NCI-H526 (cell line): ENCODE data around the gene KRT85.

Experiments used
- DNase-seq, 2 experiments: peaks; one replicate each; lab custom pipeline; 2025; lab: John Stamatoyannopoulos, UW

KRT85 gene

GRCh38 chr12:52394836-52395405, 27.6 kb upstream of the KRT85 start:
- DNase-seq: no peak

GRCh38 chr12:52392465-52393007, 25.3 kb upstream of the KRT85 start:
- DNase-seq: no peak

GRCh38 chr12:52391618-52392002, 24.3 kb upstream of the KRT85 start:
- peak in 1 of 2 experiments; percentile 26 for DNase-seq

GRCh38 chr12:52390739-52391617, 23.7 kb upstream of the KRT85 start:
- peak in 1 of 2 experiments; percentile 34 for DNase-seq

GRCh38 chr12:52389313-52390207, 22.3 kb upstream of the KRT85 start:
- DNase-seq: peak in 1 of 2 experiments; percentile 19

- no peak for DNase-seq
Observed at GRCh38 chr12:52387859-52388258, 20.6 kb upstream of the KRT85 start.

GRCh38 chr12:52385226-52385702, 18.0 kb upstream of the KRT85 start, which contains the start of gene KRT84:
Gene KRT84, minus strand, starts transcription at chr12:52385652. Its CDS starts 67 bp downstream, at chr12:52385585.
- DNase-seq: no peak

- DNase-seq: no peak
Observed at GRCh38 chr12:52383331-52383730, 16.1 kb upstream of the KRT85 start.

- DNase-seq: no peak
Observed at GRCh38 chr12:52382854-52383253, 15.6 kb upstream of the KRT85 start.

- DNase-seq: no peak
Observed at GRCh38 chr12:52381206-52381605, 13.9 kb upstream of the KRT85 start.

- DNase-seq: peak in 1 of 2 experiments; percentile 43
Observed at GRCh38 chr12:52380271-52380694, 13.0 kb upstream of the KRT85 start.

GRCh38 chr12:52379536-52379935, 12.3 kb upstream of the KRT85 start:
- no peak for DNase-seq

- no peak for DNase-seq
Observed at GRCh38 chr12:52378091-52378490, 10.8 kb upstream of the KRT85 start.

GRCh38 chr12:52377266-52377665, 10.0 kb upstream of the KRT85 start:
- DNase-seq: no peak

- DNase-seq: peak; percentile 64 to 87
Observed at GRCh38 chr12:52372216-52373154, 5.2 kb upstream of the KRT85 start.

- DNase-seq: no peak
Observed at GRCh38 chr12:52371716-52372115, 4.4 kb upstream of the KRT85 start.

- DNase-seq: no peak
Observed at GRCh38 chr12:52370926-52371608, 3.8 kb upstream of the KRT85 start.

- DNase-seq: no peak
Observed at GRCh38 chr12:52369809-52370208, 2.5 kb upstream of the KRT85 start.

- no peak for DNase-seq
Observed at GRCh38 chr12:52369211-52369610, 1.9 kb upstream of the KRT85 start.

- no peak for DNase-seq
Observed at GRCh38 chr12:52368508-52368907, 1.2 kb upstream of the KRT85 start.
